Measurements from ENCODE around the gene RAB11A. TPM values are rescaled to one million over a fixed set of nuclear protein-coding genes. Genes with fewer than 3 reads are reported as not detected.

The RAB11A gene
- total and polyA plus RNA-seq, 2 of the 13 experiments (the other 11 are each of a cell fraction or from before 2014, with no cell fraction given): 161 to 162 TPM

- Histone ChIP-seq H3K9me3 (ENCODE audit: low read length) (no peaks in the 10 kb centered on the region), H3K4me1 (ENCODE audit: insufficient read depth, low read length) (peaks cover 28% of the 10 kb centered on the region), H3K27ac (ENCODE audit: extremely low read length, insufficient read depth, low read length) (no peak overlapping the region), H3K9ac (ENCODE audit: insufficient read depth, low read depth, low read length) (no peak overlapping the region), H3K36me3 (replicated peaks in 1 of 2; ENCODE audit: control insufficient read depth in 1 of 2, insufficient read depth in 2 of 2, low read length in 2 of 2) (no peaks in the 10 kb centered on the region), H3K4me3 (replicated peaks in 1 of 3; ENCODE audit: insufficient read depth in 1 of 3, low read depth in 2 of 3, low read length in 3 of 3) (no peak overlapping the region), H3K79me2 (ENCODE audit: insufficient read depth, low read length) (no peaks in the 10 kb centered on the region), H3K4me2 (ENCODE audit: low read depth, low read length) (no peak overlapping the region), H4K20me1 (ENCODE audit: insufficient read depth, low read length) (no peaks in the 10 kb centered on the region), H3K27me3 (ENCODE audit: control insufficient read depth in 1 of 2, insufficient read depth in 2 of 2, low read length in 2 of 2) (no peaks in the 10 kb centered on the region), H2AFZ (ENCODE audit: low read length) (no peak overlapping the region)
- 31% methylated on average over 5 of the region's 5 CpGs for WGBS (ENCODE audit: low lambda C conversion rate)
- in situ Hi-C loops (cut with HindIII; ENCODE audit: extremely low pct_ligation_motif_present, low pct_unique_long_range_greater_than_20kb): loop anchor here (25.0 kb wide), 1 partner anchor 215 kb away; no protein-coding TSS in a partner anchor
- no peak for DNase-seq (ENCODE audit: low spot score)
- ChIA-PET CTCF (ENCODE audit: low intra/inter-chr PET ratio, low total read pairs) (no interaction called here), POLR2A (no interaction called here)
- intact Hi-C loops (cut with micrococcal nuclease; ENCODE audit: unreplicated experiment): no loop called here
- ATAC-seq: no peak
- TF ChIP-seq TAF15 (IDR thresholded peaks at IDR 0.05; ENCODE audit: low read depth, low read length, poor library complexity, severe bottlenecking) (no peak), ZNF703 (CRISPR knock-in tag; IDR thresholded peaks at IDR 0.05; ENCODE audit: borderline replicate concordance) (no peak), ZNF598 (CRISPR knock-in tag; IDR thresholded peaks at IDR 0.05; ENCODE audit: borderline replicate concordance) (no peak), ATF5 (CRISPR knock-in tag; IDR thresholded peaks at IDR 0.05; ENCODE audit: low read depth) (no peak), ZNF747 (CRISPR knock-in tag; IDR thresholded peaks at IDR 0.05; ENCODE audit: borderline replicate concordance) (no peak), ARNT (IDR thresholded peaks at IDR 0.05) (no peak), ZNF569 (CRISPR knock-in tag; IDR thresholded peaks at IDR 0.05; ENCODE audit: borderline replicate concordance) (no peak), ATF3 (CRISPR knock-in tag; IDR thresholded peaks at IDR 0.05) (no peak)
- no TSS peak for BruUV-seq (replicated peaks)
- FAIRE-seq: no peak
These were observed 17.3 kb upstream of the RAB11A start for GRCh38 chr15:65851981-65852380.

All from HepG2 (cell line).